Suprapubic skin (tissue), 3 donors: ENCODE results near the gene SKAP2.

Source experiments
- CTCF ChIP-seq, 2 donors: fragments of 200-600 bp in 1 of 2; fragments of 450-650 bp in 1 of 2; sonication (generic) in 1 of 2; IDR thresholded peaks; one replicate each; pipeline ENCODE4 v1.5.1; 2016 to 2019; ENCODE audit warnings: antibody characterized with exemption in 2 of 2, mild to moderate bottlenecking in 1 of 2, moderate library complexity in 1 of 2
- POLR2AphosphoS5 ChIP-seq, 3 donors: sonication (generic); formaldehyde crosslinking; IDR thresholded peaks; one replicate each; pipeline ENCODE4 v1.6.1; 2017; ENCODE audit warnings: antibody characterized with exemption in 3 of 3

GRCh38 chr7:26637610-26638009 lies 226.8 kb downstream of the SKAP2 start:
- no peak for TF ChIP-seq CTCF (IDR thresholded peaks at IDR 0.05)
- no peak for TF ChIP-seq POLR2AphosphoS5 (IDR thresholded peaks at IDR 0.05)
